Fibroblast of skin of back (primary cell): ENCODE data around the gene MRPS7.
"Not testable (repeated sequence)": the region's sequence is repeated elsewhere in the genome, so short reads cannot be mapped to it uniquely, and the experiment has no call there.

Source experiments
- DNase-seq: peaks from one replicate; pipeline ENCODE4 v3.0.0-alpha.2; 2013

The MRPS7 gene

DNA sequence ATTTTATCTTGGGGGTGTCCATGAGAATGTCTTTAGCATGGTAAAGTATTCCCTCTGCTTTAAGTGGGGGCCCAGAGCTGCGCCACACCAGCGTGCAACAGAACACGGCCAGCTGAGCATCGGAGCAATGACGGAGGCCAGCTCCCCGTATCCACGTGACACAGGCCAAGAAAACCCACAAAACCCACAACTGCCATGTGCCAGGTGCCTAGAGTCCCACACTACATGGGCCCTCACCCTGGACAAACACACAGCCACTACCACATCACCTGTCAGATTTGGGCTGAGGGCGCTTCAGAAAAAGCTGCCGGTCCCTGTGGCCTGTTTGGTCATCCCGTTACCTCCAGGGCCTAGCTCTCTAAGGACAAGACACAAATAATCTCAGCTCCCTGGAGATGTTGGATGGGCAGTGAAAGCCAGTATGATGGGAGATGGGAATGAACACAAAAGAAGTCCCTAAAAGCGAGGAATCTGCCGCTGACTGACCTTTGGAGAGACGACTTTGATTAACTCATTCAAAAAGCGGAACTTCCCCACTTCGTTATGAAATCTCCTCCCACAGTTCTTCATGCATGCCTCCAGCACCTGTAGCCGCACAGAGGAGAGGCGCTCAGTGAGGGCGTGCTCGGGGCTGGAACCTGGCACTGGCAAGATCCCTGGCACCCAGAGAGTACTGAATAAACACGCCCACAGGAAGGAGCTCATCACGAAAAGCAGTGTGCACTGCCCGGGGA, 17.4 kb upstream of the MRPS7 start:
- no peak for DNase-seq

DNA sequence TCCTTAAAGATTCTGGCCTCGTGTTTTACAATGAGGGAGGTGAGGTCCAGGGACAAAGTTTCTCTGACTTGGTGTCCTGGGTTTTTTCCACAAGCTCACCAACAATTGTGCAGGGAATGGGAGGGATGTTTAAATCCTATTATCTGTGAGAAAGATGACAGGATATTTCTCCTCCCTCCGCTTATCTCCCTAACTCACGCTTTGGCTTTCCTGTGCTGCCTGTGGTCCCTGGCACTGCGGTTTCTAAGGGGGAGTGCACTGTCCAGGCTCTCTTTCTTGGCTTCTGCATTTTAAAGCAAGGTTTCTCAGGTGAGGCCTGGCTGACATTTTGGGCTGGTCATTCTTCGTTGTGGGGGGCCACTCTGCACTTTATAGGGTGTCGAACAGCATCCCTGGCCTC, 16.7 kb upstream of the MRPS7 start:
- DNase-seq: no peak

DNA sequence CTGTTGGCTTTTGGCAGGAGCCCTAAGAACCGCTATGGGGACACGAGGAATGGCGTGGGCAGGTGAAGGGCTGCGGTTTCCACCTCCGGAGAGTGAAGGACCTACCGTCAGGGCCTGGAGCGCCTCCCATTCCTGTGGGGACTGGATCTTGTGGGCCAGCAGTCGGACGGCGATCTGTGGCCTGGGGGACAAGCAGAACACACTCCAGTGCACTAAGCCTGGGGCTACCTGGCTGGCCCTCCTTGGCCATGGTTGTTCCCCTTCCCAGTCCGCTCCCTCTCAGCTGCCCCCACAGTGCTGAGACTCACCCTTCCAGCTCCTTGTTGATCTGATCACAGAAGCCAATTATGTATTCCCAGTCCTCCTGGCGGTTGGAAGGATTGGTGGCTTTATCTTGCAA, 15.3 kb upstream of the MRPS7 start:
- DNase-seq: no peak

DNA sequence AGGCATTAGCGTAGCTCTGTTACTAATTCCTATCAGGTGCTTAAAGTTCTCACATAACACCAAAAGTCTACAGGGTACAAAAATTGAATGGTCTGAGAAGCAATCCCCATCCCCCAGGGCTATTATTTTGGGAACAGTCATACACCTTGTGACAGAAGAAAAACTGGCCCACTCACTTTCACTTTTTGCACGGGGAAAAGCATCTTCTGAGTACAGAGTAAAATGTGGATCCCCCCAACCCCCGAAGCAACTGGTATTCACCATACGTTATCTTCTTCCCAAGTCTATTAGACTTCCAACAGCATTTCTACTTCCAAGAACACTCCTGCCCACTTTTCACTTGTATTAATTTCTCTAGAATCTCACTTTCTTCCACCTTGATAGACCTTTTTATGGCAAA, 12.1 kb upstream of the MRPS7 start:
- no peak for DNase-seq

DNA sequence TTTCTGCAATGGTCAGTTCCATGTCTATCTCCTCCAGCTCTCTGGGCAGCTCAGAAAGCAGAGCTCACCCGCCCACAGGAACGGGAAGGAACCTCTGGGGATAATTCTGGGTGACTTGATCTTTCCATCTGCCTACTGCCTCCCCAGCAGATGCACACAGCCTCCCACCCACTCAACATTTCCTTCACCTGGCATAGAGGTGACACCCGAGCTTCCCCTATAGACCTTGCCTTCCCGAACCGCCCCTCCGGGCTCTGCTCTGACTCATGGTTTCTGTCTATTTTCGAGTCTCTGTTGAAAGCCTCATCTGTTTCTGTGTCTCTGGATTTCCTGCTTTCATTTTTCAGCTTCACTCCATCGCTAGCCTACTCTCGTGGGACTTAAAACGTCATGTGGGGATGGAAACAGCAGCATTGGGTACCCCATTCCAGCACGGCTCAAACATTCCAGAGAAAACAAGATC, 11.6 kb upstream of the MRPS7 start:
- peak; percentile 74 for DNase-seq

DNA sequence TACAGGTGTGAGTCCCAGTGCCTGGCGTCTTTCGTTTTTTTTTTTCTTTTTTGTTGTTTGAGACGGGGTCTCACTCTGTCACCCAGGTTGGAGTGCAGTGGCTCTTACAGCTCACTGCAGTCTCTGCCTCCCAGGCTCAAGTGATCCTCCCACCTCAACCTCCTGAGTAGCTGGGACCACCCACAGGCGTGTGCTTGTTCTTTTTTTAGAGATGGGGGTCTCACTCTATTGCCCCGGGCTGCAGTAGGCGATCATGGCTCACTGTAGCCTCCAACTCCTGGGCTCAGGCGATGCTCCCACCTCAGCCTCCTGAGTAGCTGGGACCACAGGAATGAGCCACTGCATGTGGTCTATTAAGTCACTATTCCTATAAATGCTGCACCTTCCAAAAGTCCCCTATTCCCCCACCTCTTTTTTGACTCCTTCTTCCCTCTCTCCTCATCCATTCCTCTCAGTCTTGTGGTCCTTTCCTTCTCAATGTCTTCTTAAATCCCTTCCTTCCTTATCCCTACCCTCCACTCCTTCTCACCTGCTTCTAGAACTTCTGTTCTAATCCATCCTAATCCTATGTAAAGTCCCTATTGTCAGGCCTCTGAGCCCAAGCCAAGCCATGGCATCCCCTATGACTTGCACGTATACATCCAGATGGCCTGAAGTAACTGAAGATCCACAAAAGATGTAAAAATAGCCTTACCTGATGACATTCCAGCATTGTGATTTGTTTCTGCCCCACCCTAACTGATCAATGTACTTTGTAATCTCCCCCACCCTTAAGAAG, 9.5 kb upstream of the MRPS7 start:
- no peak for DNase-seq

DNA sequence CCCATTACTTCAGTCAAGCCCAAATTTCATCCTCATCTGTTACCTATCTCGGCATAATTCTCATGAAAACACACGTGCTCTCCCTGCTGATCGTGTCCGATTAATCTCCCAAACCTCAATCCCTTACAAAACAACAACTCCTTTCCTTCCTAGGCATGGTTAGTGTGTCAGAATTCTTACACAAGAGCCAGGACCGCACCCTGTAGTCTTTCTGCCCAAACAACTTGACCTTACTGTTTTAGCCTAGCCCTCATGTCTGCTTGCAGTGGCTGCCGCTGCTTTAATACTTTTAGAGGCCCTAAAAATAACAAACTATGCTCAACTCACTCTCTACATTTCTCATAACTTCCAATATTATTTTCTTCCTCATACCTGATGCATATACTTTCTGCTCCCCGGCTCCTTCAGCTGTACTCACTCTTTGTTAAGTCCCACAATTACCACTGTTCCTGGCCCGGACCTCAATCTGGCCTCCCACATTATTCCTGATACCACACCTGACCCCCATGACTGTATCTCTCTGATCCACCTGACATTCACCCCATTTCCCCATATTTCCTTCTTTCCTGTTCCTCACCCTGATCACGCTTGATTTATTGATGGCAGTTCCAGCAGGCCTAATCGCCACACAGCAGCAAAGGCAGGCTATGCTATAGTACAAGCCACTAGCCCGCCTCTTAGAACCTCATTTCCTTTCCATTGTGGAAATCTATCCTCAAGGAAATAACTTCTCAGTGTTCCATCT, 5.6 kb upstream of the MRPS7 start:
- not testable (repeated sequence) for DNase-seq

DNA sequence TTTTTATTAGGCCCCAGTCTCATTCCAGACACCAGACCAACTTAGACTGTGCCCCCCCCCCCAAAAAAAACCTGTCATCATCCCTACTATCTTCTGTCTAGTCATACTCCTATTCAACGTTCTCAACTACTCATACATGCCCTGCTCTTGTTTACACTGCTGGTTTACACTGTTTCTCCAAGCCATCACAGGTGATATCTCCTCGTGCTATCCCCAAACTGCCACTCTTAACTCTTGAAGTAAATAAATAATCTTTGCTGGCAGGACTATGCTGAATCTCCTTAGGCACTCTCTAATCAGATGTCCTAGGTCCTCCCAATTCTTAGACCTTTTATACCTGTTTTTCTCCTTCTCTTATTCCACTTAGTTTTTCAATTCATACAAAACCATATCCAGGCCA, 4.5 kb upstream of the MRPS7 start:
- DNase-seq: not testable (repeated sequence)

DNA sequence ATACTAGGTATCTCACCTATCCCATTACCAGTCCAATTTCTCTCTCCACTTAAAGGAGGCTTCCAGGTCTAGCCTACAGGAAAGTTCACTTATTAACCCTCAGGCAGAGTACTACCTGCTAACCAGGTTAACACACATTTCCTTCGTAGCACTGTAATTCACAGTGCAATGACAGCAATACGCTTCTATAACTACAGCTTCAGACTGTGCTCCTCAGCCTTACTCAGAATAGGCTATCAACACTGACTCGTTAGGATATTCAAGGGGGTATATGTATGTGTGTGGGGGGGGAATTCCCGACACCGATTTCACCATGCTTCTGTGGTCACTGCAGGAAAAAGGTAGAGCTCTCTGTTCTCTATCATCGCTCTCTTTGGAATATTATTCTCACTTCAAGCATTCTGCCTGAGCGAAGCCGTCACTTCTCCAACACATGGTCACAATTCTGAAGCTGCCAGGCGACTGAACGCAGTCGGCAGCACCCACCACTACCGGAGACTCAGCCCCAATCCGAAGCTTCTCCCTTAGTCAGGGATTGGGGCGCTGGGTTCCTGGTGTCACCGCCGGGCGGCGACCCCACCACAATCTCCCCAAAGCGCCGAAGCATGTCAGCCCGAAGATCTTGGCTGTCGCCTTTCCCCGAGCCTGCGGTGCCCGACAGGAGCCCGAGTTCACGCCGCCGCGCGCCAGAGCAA, 891 bp upstream of the MRPS7 start:
- DNase-seq: no peak

DNA sequence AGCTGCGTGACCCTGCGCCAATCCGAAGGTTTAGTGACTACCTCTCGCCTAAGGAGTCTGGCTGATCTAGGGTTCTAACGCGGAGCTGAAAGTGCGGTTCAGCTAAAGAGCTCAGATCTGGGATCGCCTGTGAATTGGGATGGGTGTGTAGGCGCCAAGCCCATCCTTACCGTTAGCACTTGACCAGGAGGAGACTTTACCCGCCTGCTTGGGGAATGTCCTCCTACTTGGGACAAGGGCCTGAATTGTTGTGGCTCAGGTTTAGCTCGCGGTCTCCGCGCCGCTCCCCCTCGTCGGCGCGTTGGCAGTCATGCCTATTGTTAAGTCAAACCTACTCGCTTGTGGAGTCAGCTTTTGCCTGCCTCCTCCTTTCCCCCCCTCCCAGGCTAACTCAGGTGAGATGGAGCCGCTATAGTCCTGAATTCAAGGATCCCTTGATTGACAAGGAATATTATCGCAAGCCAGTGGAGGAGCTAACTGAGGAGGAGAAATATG, 480 bp downstream of the MRPS7 start:
- peak; percentile 17 for DNase-seq

DNA sequence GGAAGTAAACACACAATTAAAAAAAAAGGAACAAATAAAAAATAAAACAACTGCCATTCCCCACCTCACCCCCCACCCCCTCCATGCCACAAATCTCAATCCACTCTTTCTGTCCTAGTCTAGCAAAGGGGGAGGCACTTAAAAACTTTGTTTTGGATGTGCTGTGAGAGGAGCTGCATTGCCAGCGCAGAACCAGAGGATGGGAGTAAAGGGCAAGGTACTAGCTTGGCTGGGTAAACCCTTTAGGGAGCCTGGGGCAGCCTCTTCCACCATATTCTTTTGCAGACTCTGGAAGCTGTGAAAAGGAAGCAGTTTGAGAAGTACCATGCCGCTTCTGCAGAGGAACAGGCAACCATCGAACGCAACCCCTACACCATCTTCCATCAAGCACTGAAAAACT, 1.4 kb downstream of the MRPS7 start:
- no peak for DNase-seq

DNA sequence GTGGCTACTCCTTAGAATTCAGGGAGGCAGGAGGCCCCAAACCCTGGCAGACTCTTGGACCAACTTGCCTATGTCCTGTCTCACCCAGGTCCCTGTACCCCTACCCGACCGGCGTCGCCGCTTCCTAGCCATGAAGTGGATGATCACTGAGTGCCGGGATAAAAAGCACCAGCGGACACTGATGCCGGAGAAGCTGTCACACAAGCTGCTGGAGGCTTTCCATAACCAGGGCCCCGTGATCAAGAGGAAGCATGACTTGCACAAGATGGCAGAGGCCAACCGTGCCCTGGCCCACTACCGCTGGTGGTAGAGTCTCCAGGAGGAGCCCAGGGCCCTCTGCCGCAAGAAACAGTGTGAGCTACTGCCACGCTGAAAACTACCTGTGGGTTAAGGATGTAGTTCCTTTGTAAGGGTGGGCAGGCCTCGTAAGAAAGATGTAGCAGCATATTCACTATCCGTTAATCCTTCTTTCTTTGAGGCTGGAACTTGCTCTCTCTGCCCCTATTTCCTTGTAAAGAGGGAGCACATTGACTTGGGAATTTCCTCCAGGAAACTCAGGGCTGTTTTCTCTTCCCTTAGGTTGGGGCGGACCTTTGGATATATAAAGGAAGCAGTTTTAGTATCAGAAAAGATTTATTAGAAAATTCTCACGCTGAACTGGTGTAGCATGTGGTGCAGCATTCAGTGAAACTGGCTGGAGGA, 4.1 kb downstream of the MRPS7 start:
- DNase-seq: no peak

DNA sequence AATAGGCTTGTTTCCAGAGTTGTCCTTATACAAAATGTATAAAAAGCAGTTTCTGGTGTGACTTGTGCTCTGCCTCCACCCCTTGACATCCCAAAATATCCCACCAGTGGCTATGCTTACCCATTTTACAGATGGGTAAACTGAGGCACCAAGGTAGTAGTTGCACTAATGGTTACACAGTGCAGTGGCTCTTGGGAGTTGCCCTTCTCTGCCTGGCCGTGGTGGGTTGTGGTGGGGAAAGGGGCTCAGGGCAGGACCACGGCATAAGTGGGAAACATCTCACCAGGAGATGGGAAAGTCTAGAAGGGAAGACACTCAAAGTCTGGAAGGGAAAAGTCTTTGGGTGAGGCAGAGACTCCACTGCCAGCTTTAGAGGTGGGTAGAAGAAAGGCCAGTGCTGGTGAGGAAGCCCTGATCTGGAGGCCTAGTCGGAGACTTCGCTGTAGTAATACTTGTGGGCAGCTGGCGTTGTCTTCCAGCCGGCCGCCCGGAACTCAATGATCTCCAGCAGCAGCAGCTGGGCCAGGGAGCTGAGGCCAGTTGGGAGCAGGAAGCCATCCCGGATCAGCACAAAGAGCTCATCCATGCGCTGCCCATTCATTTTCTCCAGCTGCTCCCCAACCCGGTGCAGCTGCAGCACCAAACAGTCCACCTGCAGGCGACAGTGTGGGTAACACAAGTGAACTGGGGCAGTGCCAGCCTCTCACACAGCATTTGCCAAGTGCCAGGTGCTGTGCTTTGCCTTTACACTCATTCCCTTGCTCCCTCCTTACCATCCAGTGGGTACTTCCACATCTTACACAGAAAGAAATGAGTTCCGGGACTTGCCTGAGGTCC, 4.9 kb downstream of the MRPS7 start:
- no peak for DNase-seq

DNA sequence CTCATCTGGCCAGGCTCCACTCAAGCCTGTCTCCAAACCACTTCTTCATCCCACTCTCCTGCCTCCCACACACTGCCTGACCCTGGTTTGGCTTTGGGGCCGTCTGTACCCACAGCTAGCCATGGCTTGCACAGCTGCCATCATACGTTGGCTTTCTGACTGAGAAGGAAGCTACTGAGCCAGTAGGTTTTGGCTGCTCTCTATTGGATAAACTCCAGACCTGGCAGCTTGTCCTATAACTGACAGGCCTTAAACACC, 5.4 kb downstream of the MRPS7 start:
- no peak for DNase-seq

DNA sequence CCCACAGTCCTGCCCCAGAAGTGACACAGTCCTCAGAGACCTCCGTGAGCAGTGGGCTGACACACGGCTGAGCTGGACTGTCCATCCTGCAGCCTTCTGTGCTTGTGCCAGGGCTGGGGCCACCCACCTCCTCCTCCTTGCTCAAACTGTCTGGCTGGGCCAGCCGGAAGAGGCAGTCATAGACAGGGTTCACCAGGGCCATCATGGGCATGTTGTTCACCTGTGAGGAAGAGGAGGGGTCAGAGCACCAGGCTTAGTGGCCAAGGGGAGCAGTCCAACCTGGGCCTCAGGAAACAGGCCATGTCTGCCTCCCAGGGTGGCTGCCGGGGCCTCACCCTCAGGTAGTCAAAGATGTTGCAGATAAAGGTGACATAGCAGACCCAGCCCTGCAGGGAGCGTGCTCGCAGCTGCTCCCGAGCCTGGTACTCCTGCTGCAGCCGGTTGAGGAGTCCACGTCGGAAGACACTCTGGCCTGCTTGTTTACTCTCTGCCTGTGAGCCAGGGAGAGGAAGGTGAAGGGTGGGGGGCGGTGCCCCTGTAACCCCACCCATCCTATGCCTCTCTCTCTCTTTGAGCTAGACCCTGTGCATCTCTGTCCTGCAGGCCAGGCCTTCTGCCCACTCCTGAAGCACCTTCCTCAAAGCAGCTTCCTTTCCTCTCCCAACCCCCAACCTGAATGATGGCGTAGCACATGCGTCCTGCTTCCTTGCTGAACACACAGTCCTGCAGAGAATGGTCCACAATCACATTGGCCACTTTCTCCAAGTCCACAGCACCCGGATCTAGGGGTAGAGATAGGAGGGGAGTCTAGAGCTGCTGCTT, 5.9 kb downstream of the MRPS7 start:
- DNase-seq: no peak

DNA sequence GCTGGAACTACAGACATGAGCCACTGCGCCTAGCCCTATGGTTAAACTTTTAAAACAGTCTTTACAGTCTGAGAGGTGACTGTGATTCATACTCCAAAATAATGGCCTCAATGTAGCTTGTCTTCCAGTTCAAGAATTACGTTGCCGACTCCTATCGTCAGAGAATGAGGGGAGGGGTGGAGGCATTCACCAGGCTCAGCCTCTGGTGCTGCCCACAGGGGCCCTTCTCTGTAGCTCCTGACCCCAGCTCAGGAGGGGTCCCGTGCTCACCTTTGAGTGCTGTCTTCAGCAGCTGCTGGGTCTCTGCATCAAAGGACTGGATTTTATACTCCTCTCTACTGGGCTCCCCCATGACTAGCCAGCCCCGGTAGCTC, 8.2 kb downstream of the MRPS7 start:
- no peak for DNase-seq

DNA sequence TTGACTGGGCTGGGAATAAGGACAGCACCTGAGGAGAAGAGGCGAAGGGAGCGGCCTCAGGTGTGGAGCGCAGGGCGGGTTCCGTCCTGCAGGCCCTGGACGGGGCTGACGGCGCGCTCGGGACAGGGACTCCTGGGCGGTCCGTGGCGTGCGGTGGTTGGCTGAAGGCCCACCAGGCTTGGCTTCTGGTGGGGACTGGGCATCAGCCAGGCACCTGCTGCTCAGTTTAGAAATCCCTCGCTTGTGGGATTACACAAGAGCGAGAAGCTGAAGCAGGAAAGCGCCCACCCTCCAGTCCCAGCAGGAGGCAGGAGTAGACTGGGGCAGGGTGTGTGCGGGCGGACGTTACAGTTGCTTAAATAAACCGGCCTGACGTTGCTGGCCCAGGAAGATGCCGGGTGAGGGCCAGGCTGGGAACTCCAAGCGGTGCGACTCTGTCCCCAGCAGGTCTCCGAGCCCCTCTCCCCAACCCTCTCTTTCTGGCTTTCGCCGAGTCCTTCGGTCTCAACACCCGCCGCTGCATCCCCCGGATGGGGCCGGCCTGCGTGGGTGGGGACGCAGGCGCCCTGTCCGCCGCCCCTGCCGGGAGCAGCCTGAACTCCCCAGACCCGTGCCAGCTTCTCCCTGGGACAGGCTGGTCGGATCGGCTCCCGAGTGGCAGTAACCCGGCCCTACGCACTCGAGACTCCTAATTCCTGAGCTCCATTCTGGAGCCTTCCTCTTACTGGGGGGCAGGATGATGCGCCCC, 8.7 kb downstream of the MRPS7 start:
- peak; percentile 64 for DNase-seq

DNA sequence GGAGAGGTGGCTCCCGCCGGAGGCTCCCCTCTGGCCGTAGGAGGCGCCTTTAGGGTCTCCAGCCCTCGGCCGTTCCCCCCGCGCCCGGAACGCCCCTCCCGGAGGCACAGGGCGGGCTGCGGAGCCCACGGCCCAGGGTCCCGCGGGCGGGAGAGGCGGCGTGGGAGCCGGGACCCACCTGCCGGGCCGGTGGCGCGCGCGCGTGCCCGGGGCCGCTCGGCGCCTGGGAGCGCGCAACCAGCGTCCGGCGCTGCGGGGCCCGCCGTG, 9.2 kb downstream of the MRPS7 start, which contains the start of gene MIF4GD:
MIF4GD (minus strand) TSS at position 266 of the 267 bp plus-strand sequence. CDS start 1,036 bp downstream, outside the sequence.
- no peak for DNase-seq

DNA sequence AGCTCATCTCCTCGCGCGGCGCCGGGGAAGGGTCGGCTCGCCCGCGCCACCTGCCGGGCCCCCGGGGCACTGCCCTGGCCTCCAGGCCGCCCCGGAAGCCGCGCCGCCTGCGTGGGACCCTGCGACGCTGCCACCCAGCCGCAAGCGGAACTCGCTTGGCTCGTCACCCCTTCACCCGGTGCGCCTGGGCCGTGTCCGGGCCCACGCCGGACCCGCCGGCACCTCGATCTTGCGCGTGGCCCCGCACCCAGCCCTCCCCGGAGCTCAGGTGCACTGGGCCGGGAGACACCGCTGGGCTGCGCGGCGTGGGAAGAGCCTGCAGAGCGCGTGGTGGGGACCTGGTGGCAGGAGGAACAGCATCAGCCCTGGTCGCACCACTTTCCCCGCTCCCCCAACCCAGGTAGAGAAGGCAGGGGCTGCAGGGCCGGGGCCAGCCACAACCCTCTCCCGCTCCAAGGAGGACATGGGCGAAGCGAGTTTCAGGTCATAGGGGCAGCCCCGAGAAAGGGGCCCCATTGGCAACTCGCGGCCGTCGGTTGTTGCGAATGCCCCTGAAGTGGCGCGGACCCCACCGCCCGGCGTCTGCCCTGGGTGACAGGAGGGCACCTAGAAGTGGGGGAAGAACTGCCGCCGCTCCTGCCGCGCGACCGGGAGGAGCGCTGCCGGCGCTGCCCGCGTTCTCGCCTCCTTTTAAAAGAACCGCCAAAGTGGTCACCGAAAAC, 9.7 kb downstream of the MRPS7 start:
- peak; percentile 73 for DNase-seq
